AG04449 (cell line): Measurements from ENCODE around the gene HSPA12B.

ENCODE experiments used
- CTCF ChIA-PET: fragments of 350-600 bp; formaldehyde crosslinking; extraction: SDS; loops from one replicate; lab custom pipeline; 2021; ENCODE audit warnings: antibody characterized with exemption; lab: Yijun Ruan, JAX
- POLR2A ChIA-PET: fragments of 400-600, 350-600 bp; formaldehyde crosslinking; extraction: SDS; loops from one replicate; lab custom pipeline; 2020; ENCODE audit warnings: antibody characterized with exemption, inconsistent platforms; lab: Yijun Ruan, JAX
- DNase-seq: peaks from one replicate; pipeline ENCODE4 v3.0.0-alpha.2; 2010; ENCODE audit warnings: low read depth, low spot score
- H3K4me3 ChIP-seq: 2 replicates; pipeline ENCODE4 v1.5.1; 2011; ENCODE audit warnings: low read depth, mild to moderate bottlenecking, control low read depth, low read length
- CTCF ChIP-seq: IDR thresholded peaks from one replicate; pipeline ENCODE4 v1.5.1; 2011; ENCODE audit warnings: mild to moderate bottlenecking, moderate library complexity, low read length, control low read depth, inconsistent platforms; ENCODE audit not compliant: insufficient read depth; ENCODE audit errors: missing control alignments

The HSPA12B gene

DNA sequence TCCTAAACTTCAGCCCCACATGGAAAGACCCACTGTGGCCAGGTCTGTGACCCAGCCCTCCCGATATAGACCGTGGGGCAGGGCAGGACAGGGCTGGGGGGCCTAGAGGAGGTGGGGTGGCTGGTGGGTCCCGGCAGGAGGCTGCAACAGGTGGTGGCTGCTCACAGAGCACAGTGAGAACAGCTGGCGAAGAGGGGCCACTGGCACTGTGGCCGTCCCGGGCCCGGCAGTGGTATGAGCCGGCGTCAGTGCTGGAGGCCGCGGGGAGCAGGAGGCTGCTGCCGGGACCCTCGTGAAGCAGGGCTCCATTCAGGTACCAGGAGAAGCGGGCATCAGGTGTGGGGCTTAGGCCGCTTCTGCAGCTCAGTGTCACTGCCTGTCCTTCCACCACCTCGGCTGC is 33.4 kb upstream of the HSPA12B start:
- no peak for TF ChIP-seq CTCF
- ChIA-PET POLR2A (no interaction called here), CTCF (interaction anchor here (27.2 to 43.4 kb wide), 2 partner anchors 9 to 12 kb away, joined by 1151 read pairs; partner anchors contain the start of genes ADAM33 and SIGLEC1)
- no peak for DNase-seq
- H3K4me3 ChIP-seq = no peak overlapping the region

GRCh38 chr20:3701061-3701998 is 31.2 kb upstream of the HSPA12B start:
- H3K4me3 ChIP-seq = no peak overlapping the region
- TF ChIP-seq CTCF = no peak
- ChIA-PET CTCF (interaction anchor here (1.7 to 43.4 kb wide), 3 partner anchors 6 to 54 kb away, joined by 3 to 1151 read pairs (median 1151); partner anchors contain the start of genes ADAM33 and SIGLEC1), POLR2A (no interaction called here)
- no peak for DNase-seq

DNA sequence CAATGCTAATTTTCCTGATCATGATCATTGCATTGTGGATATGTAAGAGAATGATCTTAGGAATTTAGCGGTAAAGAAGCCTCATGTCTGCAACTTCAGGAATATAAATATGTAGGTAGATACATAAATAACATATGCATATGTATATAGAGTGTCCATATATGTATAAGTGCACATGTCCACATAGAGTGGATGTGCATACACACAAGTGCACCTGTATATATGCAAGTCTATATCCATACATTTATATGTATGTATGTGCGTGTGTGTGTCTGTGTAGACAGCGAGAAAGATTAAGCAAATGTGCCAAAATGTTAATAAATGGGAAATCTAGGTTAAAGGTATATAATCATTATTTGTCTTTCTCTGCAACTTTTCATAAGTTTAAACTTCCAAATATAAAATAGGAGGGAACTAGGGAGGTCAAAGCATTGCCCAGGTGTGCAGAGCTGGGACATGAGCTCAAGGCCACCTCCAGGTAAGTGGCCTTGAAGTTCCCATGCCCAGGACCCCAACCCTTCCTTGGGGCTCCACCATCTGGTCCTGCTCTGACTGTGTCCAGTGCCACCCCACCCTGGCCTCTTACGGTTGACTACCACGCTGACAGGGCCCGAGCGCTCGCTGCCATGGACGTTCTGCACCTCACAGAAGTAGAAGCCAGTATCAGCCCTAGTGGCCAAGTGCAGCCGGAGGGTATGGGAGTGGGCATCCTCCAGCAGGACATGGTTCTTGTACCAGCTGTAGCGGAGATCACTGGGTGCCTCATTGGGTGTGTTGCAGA is 29.7 kb upstream of the HSPA12B start:
- TF ChIP-seq CTCF = no peak
- CTCF ChIA-PET = interaction anchor here (27.2 to 43.4 kb wide), 2 partner anchors 5 to 16 kb away, joined by 1151 read pairs; partner anchors contain the start of genes ADAM33 and SIGLEC1
- no peak overlapping the region for H3K4me3 ChIP-seq
- POLR2A ChIA-PET = no interaction called here
- no peak for DNase-seq

DNA sequence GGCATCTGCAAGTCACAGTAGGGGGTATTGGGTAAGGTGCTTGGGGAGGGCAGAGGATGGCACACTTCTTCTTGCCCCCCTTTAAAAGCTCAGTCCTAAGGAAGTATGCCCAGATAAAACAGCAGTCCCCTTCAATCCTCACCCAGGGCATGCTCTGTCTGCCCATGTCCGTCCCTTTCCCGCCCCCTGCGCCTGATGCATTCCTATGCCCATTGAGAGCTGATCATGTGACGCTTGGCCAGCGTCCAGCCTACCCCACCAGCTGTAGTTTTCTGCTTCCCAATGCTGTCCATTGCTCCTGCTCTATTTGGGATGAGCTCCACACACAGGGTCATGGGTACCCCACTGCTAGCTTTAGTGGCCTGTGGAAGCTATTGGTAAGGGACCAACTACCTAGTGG is 28.4 kb upstream of the HSPA12B start:
- ChIA-PET POLR2A (interaction anchor here (0.6 kb wide), 1 partner anchor 20 kb away, joined by 3 read pairs; no protein-coding TSS in a partner anchor), CTCF (interaction anchor here (1.1 to 43.4 kb wide), 5 partner anchors 4 to 142 kb away, joined by 3 to 1151 read pairs (median 8); partner anchors contain the start of genes ADAM33 and SIGLEC1)
- no peak for TF ChIP-seq CTCF
- no peak for DNase-seq
- H3K4me3 ChIP-seq = no peak overlapping the region

GRCh38 chr20:3705491-3705969 is 27.0 kb upstream of the HSPA12B start:
- ChIA-PET POLR2A (no interaction called here), CTCF (interaction anchor here (27.2 to 43.4 kb wide), 2 partner anchors 2 to 19 kb away, joined by 1151 read pairs; partner anchors contain the start of genes ADAM33 and SIGLEC1)

More at GRCh38 chr20:3705491-3705969, 27.0 kb upstream of the HSPA12B start:
- no peak overlapping the region for H3K4me3 ChIP-seq
- TF ChIP-seq CTCF = no peak
- DNase-seq = no peak
